HG03469 (cell line): ENCODE measurements around the gene RIPOR3.
"Not testable (repeated sequence)": the region's sequence is repeated elsewhere in the genome, so short reads cannot be mapped to it uniquely, and the experiment has no call there.

Source experiments
- ATAC-seq: cut with Tn5 transposase; IDR thresholded peaks from one replicate; pipeline ENCODE4 v1.9.1; 2021; ENCODE audit warnings: mild to moderate bottlenecking, moderate library complexity, moderate number of reproducible peaks; ENCODE audit not compliant: unreplicated experiment

The RIPOR3 gene

DNA sequence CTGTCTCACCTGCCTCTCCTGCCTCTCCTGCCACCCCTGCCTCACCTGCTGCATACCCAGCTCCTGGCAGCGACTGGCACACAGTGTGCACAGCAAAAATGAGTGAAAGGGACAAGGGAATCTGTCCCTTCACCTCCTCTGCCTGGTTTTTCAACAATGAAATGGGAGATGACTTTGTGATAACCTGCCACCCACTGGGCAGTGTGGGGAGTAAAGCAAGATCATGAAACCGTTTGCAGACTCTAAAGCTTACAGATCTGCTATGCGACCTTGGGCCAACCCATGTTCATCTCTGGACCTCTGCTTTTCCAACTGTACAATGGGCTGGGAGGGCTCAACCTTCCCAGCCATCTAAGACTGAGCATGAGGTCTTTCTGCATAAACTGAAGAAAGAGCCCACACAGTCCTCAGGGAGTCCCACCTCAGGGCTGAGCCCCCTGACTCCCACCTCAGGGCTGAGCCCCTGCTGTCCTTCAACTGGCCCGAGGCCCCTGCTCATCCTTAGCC lies 81.1 kb downstream of the RIPOR3 start:
- ATAC-seq, result no peak

DNA sequence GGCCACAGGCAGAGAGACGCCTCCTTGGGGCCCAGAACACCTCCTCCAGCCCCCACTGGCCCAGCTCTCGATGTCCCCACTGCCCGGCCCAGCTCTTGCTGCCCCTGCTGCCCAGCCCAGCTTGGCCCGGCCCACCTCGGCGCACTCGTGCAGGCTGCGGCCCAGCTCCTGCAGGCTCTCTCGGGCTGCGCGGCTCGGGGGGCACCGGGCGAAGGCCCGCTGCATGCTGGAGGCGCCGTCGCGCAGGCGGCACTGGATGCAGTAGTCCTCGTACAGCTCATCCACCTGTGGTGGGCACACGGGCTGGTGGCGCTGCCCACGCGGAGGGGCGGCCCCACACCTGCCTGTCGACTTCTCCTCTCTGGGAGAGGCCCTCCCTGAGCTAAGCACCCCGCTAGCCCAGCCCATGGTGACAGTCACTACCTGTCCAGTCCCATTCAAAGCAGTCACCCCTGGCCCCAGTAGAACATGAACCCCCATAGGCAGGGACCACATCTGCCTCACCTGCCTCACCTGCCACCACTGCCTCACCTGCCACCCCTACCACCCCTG lies 81.8 kb downstream of the RIPOR3 start:
- ATAC-seq, result no peak

DNA sequence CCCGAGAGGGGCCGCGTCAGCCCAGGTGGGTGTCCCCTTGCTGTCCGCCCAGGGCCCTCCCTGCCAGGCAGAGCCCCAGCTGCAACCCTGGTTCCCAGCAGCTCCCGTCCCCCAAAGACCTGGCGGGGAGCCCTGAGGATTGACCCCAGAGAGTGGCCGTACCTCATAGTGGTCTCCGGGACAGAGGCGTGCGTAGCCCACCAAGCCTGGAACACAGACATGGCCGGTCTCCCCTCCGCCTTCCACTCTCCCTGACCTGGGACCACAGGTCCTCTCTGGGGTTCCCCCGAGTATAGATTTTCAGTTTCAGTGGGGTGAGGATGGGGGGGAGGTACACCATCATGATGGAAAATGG lies 82.6 kb downstream of the RIPOR3 start:
- ATAC-seq, result no peak

DNA sequence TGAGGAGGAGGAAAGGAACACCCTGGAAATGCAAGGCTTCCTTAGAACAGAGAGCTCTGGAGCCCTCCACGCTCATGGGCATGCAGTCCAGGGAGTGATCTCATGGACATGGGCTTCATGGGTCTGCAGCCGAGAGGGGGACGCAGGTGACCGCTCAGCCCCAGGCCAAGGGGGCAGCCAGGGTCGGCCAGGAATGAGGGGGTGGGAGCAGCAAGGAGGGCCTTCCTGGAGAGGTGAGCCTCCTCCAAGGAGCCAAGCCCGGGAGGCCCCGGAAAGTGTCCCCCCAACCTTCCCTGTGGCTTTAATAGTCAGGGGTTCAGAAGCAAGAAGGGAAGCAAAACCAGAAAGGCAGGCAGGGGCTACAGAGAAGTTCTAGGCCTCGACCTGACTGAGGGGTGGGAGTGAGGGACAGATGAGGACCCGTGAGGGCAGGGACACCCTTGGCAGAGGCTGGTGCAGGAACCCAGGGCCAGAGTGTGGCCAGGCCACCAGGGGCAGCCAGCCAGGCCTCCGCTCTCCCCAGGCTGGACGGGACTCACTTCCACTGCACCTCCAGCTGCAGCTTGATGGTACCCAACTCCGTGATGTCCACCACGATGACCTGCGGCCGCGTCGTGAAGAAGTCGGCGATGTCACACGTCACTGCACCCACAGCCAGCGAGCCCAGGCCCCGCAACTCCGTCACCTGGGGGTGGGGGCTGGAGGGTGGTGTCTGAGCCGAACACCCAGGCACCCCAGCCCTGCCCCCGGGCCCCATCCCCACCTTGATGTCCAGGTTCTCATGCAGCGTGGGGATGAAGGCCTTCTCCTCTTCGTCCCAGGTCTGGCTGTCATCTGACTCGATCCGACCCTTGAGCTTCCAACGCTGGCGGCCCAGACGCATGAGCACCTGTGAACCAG lies 83.2 kb downstream of the RIPOR3 start:
- no peak for ATAC-seq

DNA sequence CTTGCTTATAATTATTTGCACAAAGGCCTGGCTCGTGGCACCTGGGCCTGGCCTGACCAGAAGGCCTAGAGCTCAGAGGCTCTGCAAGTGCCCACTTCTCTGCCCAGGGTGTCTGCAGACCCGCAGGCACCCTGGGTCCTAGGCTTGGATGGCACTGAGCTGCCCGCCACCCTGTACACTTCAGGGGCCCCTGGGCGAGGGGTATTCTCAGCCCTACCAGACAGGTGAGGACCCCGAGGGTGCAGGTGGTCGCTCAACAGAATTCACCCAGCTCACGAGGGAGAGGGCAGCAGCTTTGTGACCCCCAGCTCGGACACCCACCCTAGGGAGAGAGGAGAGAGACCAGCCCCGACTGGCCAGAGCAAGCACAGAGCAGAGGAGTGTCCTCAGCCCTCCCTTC lies 83.9 kb downstream of the RIPOR3 start:
- ATAC-seq, result no peak

DNA sequence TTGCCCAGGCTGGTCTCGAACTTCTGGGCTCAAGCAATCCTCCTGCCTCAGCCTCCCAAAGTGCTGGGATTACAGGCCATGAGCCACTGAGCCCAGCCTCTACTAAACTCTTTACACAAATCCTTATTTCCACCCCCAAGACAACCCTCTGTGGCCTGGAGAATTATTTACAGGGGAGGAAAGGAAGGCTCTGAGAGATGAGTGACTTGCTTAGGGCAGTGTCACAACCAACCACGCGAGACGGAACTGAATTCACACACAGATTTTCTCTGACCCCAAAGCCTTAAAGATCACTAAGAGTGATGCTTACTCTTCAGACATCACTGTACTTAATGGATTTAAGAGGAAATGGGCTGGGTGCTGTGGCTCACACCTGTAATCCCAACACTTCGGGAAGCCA lies 86.2 kb downstream of the RIPOR3 start:
- no peak for ATAC-seq

DNA sequence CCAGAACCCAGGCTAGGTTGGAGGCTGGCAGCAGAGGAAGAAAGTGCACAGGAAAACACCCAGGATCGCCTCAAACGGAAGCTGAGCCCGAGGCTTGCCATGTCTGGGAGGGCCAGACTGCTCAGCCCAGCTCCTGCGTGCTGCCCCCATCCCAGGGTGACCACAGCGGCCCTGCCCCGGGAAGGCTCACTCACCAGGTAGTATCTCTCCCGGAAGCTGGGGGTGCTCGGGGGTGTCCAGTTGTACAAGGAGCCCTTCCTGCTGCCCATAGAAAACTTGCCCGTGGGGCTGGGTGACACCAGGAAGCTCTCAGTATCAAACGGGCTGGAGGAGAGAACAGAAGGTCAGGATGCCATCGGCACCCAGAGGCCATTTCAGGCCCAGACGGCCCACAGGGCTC lies 86.9 kb downstream of the RIPOR3 start:
- no peak for ATAC-seq

DNA sequence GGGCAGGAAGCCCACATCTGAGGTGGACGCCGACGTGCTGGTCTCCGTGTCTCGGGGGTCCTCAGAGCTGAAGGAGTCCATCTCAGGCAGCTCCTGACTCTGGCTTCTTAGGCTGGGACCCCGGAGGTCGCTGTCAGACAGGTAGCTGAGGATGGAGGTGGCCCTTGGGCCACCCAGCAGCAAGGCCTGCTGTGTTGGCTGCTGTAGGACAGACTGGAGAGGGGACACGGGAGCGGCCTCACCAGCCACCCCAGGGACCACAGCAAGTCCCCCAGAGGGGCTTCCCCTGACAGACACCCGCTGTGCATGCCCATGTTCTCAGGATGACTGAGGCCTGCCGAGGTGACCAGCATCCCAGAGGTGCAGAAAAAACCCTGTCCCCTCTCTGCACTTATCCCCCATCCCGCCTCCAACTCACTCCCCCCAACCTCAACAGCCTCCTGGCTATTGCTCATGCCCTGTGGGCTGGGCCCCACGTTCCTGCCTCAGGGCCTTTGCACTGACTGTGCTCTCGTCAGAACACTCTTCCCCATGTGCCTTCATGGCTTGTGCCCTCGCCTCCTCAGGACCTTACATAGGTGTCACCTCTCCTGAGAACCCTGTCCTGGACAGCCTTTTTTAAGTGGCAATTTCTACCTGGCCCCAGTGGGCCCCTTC lies 88.8 kb downstream of the RIPOR3 start:
- no peak for ATAC-seq

DNA sequence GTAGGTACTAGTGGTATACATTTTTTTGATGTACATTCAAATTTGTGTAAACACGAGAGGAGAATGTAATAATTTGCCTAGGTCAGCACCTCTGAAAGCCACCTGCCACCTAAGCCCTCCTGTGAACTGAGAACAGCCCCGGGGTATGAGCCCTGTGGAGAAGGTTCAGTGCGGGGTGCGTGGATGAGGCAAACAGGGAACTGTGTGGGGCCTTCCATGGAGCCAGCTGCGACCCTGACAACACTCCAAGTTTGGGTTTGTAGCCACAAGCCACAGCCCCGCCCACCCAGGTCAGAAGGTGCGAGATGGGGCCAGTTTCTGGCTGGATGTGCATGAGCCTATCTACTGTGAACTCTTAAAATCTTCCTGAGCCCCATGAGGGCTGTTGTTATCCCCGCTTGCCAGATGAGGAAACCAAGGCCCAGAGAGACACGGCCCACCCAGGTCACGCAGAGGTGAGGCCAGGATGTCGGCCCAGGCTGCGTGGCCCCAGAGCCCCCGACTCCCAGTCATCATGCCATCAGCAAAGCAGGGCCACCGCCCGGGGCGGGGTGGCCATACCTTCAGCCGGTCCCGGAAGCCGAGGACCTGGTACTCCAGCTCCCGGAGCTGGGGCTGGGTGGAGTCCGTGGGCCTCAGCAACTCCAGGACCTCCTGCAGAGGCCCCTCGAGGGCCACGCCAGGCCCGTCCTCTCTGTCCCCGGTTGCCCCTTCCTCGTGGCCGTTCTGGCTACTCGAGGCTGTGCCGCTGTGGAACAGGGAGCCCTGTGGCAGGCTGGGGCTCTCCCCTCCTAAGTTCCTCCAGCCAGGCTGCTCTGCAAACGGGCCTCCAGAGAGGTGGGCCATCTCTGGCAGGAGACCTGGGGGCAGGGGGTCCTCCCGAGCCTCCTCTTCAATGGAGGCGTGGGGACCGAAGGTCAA lies 89.6 kb downstream of the RIPOR3 start:
- no peak for ATAC-seq

DNA sequence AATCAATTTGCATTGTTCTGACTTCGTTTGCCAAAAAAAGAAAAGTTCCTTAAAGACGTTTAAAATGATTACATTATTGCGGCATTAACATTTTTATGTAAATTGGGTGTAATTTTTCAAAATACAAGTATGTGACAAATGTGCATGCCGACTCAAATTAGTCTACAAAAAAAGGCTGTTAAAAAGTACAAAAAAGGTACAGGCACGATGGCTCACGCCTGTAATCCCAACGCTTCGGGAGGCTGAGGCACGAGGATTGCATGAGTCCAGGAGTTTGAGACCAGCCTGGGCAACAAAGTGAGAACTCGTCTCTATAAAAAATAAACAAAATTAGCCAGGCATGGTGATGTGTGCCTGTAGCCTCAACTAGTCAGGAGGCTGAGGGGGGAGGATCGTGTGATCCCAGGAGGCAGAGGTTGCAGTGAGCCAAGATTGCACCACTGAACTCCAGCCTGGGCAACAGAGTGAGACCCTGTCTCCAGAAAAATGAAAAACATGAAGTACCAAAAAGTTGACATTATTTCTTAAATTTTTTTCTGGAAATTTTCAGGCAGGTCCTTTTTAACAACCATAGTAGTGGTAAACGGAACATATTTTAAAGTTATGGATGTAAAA lies 91.0 kb downstream of the RIPOR3 start:
- ATAC-seq, result no peak

DNA sequence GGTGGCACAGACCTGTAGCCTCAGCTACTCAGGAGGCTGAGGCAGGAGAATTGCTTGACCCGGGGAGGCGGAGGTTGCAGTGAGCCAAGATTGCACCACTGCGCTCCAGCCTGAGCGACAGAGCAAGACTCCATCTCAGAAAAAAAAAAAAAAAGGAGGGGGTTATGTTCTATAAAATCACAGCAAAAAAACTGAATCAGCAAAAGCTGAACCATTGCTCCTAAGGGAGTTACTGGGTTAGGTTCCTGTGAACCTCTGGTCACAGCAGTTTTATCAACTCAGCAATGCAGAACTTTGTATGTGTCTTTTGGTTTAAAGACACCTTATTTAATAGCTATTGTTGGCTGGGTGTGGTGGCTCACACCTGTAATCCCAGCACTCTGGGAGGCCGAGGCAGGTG lies 92.6 kb downstream of the RIPOR3 start:
- not testable (repeated sequence) for ATAC-seq

DNA sequence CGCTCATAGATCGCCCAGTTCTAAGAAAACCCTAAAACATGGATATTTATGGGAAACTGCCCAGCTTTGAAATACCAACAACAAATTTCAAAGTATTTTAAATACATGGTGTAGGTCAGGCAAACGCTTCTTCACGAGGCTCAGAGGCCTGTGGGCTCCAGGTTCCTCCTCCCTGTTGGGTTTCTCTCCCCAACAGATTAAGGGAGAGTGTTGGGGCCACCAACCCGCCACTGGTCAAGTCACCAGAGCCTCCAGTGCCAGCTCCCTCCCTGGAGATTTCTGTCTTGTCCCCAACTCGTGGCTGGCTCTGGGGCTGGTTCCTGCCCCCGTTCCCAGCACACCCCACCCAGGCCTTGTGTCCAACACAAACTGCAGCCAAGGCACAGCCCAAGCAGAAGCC lies 93.3 kb downstream of the RIPOR3 start:
- no peak for ATAC-seq

DNA sequence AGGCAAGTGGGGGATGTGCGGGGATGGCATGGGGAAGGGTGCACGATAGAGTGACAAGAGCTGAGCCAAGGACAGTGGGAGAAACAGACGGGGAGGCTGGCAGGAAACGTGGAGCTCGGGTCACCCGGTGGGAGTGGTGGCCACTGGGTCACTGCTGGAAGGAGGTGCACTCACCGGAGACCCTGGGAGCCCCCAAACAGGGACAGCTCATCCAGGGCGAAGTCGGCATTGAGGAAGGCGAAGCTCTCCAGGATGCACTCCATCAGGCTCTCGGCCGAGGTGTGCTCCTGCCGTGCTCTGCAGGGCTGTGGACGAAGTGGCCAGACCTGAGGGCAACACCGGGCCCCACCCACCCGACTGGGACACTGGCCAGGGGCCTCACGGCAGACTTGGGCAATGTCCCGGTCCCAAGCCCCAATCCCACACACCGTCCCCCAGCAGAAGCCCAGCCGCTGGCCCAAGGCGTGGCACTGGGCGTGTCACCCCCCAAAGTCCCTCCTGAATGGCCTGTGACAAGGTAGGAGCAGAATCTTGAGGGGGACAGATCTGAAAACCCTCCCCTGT lies 93.9 kb downstream of the RIPOR3 start:
- no peak for ATAC-seq

DNA sequence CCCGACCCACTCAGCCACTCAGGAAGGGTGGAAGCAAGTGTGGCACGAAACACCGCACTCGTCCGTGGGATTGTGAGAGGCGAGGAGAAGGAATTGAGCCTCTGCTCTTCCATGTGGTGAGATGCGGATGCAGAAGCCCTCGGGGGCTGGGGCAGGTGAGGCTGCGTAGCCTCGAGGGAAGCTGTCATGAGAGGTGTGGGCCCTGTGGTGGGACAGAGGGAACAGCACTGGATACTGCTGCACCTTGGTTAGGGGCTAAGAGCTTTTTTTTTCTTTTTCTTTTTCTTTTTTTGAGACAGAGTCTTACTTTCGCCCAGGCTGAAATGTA lies 94.7 kb downstream of the RIPOR3 start:
- no peak for ATAC-seq

DNA sequence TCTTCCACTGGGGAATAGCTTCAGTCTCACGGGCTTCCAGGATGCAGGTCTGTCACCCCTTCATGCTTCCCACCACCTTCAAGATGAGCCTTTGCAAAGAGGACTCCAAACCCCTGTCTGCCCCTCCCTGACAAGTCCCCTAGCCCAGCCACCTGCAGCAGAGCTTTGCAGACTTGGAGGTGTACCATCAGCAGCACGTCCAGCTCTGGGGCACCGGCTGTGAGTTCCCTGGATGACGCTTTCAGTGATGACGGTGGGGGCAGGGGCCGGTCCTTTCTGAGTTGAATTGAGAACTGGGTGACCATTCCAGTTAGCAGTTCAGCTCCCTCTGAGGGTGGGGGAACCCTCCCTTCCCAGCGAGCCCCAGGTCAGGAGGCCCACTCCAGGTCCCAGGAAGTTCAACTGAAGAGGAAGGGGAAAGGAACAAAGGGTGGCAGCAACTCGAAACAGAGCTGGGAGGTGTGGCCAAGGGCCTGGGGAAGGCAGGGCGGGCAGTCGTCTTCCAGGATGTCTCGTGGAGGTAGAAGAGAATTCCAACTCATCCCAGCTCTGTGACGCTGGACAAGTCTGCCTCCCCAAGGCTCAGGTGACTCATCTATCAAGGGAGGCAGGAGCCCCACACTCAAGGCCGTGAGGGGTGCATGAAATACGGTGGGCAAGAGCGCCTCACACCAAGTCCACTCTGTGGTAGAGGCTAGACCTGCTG lies 95.2 kb downstream of the RIPOR3 start:
- no peak for ATAC-seq

DNA sequence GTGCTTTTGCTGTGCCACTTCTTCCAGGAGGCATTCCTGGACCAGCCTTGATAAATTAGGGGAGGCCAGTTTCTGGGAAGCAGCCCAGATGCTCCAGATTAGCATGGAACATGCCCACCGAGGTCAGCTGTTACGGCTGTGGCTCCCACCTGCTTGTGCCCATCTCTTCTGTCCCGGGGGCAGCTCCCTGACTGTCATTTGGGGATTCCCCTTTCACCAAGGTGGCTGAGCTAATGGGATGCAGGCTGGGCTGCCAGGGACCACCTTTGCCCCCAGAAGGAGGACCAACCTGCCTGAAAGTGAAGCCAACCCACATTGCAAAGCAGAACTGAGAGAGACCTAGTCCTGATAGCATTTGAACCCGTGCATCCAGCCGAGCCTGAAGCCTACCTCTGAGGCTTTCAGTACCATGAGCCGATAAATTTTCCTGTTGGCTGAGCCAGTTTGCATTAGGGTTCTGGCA lies 95.9 kb downstream of the RIPOR3 start:
- ATAC-seq, result no peak

DNA sequence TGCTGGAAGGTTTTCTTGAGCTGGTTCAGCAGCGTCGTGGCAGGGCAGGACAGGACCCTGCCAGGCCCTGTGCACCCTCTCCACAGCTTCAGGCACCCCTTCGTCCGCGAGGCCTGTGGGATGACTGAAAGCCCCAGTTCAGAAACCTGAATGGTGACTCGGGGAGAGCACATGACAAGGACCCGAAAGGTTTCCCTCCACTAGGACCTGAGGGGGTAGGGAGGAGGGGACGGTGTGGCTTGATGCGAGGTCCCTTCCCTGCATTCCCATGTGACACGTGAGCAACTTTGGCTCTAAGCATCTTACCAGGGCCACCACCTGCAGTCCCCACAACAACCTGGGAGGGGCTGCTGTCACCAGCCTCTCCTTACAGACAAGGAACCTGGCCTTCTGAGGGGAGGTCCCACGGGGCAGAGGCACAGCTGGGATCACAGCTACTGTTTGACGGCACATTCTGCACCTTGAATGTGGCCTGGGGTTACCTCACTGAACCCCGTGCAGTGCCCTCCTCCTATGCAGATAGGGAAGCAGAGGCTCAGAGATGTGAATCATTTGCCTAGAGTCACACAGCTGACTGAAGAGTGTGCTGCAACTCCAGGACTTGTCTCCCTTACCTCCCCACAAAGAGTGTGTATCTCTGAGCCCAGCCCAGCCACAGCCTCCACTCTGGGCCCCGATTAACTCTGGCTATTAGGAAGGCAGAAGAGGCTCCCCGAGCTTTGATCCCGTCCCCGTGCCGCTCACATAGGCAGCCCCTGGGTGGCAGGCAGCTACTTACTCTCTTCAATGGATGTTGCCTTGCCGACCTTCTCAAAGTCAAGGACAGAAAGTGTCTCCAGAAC lies 96.5 kb downstream of the RIPOR3 start:
- no peak for ATAC-seq

DNA sequence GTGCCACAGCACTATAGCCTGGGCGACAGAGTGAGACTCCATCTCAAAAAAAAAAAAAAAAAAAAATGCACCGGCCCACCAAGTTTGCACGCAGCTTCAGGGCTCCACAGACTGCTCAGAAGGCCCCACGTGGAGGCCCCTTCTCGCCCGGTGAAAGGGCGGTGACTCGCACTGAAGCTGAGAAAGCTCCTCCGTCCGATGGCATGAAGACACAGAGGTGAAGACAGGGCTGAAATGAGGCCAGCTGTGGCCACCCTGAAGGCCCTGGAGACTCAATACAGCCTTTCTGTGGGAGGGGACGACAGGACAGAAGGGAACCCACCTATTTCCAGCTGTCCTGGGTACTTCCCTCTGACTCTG lies 97.1 kb downstream of the RIPOR3 start:
- ATAC-seq, result no peak

DNA sequence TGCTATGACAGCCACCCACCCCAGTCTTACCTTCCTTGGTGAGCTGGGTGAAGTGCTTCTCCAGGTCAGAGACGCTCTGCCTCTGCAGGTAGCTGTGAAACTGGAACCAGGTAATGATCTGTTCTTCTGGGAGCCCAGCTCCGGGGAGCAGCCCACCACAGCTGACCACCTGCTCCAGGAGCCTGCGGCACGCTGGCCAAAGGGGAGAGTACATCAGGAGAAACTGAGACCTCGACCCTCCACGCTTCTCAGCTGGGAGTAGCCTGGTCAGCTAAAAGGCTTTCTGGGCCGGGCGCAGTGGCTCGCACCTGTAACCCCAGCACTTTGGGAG lies 98.4 kb downstream of the RIPOR3 start:
- no peak for ATAC-seq
